ENCODE results near the gene GUCY1A2.

DNA sequence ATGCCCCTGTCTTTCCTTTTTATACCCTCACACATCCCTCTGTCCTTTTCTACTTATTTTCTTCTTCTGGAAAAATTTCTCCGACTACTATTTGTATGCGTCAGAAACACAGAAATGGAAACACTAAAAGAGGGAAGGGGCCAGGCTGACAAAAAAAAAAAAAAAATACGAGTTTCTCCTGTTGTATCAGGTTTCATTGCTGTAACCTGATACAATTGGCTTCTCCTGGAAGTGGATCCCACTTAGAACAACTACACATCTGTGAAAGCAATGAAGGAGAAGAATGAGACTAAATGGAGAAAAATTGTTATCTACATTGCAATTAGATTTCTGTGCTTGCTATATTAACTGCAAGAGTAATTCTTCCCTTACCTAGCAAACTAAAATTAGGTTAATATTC is 393.9 kb downstream of the GUCY1A2 start:
- no peak for TF ChIP-seq EP300 (IDR thresholded peaks at IDR 0.05; ENCODE audit: borderline replicate concordance)
- TF ChIP-seq ZBTB7A (IDR thresholded peaks at IDR 0.05; ENCODE audit: low read depth) = no peak
- TF ChIP-seq YY1 (IDR thresholded peaks at IDR 0.05; ENCODE audit: low read depth) = no peak
- TF ChIP-seq TCF12 (IDR thresholded peaks at IDR 0.05; ENCODE audit: low read depth) = no peak
- no peak for TF ChIP-seq CEBPB (IDR thresholded peaks at IDR 0.05)
- TF ChIP-seq, protein P1, sequence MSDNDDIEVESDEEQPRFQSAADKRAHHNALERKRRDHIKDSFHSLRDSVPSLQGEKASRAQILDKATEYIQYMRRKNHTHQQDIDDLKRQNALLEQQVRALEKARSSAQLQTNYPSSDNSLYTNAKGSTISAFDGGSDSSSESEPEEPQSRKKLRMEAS (IDR thresholded peaks at IDR 0.05) = no peak
- no peak for TF ChIP-seq TAF1 (IDR thresholded peaks at IDR 0.05; ENCODE audit: low read depth)
- no peak for TF ChIP-seq TEAD4 (IDR thresholded peaks at IDR 0.05)
- TF ChIP-seq, protein P2, sequence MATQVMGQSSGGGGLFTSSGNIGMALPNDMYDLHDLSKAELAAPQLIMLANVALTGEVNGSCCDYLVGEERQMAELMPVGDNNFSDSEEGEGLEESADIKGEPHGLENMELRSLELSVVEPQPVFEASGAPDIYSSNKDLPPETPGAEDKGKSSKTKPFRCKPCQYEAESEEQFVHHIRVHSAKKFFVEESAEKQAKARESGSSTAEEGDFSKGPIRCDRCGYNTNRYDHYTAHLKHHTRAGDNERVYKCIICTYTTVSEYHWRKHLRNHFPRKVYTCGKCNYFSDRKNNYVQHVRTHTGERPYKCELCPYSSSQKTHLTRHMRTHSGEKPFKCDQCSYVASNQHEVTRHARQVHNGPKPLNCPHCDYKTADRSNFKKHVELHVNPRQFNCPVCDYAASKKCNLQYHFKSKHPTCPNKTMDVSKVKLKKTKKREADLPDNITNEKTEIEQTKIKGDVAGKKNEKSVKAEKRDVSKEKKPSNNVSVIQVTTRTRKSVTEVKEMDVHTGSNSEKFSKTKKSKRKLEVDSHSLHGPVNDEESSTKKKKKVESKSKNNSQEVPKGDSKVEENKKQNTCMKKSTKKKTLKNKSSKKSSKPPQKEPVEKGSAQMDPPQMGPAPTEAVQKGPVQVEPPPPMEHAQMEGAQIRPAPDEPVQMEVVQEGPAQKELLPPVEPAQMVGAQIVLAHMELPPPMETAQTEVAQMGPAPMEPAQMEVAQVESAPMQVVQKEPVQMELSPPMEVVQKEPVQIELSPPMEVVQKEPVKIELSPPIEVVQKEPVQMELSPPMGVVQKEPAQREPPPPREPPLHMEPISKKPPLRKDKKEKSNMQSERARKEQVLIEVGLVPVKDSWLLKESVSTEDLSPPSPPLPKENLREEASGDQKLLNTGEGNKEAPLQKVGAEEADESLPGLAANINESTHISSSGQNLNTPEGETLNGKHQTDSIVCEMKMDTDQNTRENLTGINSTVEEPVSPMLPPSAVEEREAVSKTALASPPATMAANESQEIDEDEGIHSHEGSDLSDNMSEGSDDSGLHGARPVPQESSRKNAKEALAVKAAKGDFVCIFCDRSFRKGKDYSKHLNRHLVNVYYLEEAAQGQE (IDR thresholded peaks at IDR 0.05; ENCODE audit: low read depth) = no peak
- TF ChIP-seq NFIC (IDR thresholded peaks at IDR 0.05) = no peak
- TF ChIP-seq RAD21 (IDR thresholded peaks at IDR 0.05; ENCODE audit: low read depth) = no peak
- TF ChIP-seq FOXM1 (IDR thresholded peaks at IDR 0.05; ENCODE audit: borderline replicate concordance, low read depth) = no peak
- TF ChIP-seq EGR1 (IDR thresholded peaks at IDR 0.05) = no peak
- TF ChIP-seq, protein P3, sequence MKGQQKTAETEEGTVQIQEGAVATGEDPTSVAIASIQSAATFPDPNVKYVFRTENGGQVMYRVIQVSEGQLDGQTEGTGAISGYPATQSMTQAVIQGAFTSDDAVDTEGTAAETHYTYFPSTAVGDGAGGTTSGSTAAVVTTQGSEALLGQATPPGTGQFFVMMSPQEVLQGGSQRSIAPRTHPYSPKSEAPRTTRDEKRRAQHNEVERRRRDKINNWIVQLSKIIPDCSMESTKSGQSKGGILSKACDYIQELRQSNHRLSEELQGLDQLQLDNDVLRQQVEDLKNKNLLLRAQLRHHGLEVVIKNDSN (IDR thresholded peaks at IDR 0.05) = no peak

All from Ishikawa (cell line).